ENCODE measurements around the gene ZCCHC24.

GRCh38 chr10:79397051-79397450, 48.4 kb downstream of the ZCCHC24 start:
- TF ChIP-seq, protein P1, sequence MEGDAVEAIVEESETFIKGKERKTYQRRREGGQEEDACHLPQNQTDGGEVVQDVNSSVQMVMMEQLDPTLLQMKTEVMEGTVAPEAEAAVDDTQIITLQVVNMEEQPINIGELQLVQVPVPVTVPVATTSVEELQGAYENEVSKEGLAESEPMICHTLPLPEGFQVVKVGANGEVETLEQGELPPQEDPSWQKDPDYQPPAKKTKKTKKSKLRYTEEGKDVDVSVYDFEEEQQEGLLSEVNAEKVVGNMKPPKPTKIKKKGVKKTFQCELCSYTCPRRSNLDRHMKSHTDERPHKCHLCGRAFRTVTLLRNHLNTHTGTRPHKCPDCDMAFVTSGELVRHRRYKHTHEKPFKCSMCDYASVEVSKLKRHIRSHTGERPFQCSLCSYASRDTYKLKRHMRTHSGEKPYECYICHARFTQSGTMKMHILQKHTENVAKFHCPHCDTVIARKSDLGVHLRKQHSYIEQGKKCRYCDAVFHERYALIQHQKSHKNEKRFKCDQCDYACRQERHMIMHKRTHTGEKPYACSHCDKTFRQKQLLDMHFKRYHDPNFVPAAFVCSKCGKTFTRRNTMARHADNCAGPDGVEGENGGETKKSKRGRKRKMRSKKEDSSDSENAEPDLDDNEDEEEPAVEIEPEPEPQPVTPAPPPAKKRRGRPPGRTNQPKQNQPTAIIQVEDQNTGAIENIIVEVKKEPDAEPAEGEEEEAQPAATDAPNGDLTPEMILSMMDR (conservative IDR thresholded peaks at IDR 0.05) = no peak
- TF ChIP-seq EZH2 (IDR thresholded peaks at IDR 0.05; ENCODE audit: low read depth) = no peak

Measured in PC-9 (cell line).